Measurements from ENCODE around the gene EEF2.
A peak's percentile ranks its signal among the peaks of the same experiment; 100 is the strongest.
"Not testable (repeated sequence)": the region's sequence is repeated elsewhere in the genome, so short reads cannot be mapped to it uniquely, and the experiment has no call there.

Gene EEF2

DNA sequence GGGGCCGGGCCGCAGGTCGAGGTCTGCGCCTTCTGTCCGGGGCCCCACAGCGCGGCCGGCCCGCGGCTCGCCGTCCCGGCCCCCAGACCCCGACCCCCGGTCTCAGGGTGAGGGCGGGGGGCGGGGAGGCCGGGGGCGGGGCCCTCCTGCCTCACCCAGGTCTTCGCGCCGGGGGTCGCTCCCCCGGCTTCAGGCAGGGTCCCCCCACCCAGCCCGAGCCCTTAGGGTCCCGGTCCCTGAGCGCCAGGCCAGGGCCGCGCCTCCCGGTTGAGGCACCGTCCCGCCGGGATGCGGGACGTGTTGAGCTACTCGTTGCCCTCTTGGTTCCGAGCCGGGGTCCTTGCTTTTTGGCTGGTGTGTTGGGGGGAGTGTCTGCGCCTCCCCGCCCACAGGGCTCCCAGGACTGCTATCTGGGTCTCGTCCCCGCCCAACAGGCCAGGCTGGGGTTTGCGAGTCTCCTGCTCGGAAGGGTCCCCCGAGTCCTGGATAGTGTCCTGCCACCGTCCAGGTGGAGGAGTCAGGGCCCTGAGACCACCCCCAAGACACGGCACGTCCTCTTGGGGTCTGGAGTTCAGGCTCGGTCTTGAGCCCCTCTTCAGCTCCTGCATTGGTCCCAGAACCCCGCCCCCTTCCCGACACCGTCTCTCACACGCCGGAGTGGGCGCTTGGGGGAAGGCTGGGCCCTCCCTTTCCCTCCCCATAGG lies 22.7 kb upstream of the EEF2 start:
- peak overlapping the region; percentile 98 for H3K27ac ChIP-seq

DNA sequence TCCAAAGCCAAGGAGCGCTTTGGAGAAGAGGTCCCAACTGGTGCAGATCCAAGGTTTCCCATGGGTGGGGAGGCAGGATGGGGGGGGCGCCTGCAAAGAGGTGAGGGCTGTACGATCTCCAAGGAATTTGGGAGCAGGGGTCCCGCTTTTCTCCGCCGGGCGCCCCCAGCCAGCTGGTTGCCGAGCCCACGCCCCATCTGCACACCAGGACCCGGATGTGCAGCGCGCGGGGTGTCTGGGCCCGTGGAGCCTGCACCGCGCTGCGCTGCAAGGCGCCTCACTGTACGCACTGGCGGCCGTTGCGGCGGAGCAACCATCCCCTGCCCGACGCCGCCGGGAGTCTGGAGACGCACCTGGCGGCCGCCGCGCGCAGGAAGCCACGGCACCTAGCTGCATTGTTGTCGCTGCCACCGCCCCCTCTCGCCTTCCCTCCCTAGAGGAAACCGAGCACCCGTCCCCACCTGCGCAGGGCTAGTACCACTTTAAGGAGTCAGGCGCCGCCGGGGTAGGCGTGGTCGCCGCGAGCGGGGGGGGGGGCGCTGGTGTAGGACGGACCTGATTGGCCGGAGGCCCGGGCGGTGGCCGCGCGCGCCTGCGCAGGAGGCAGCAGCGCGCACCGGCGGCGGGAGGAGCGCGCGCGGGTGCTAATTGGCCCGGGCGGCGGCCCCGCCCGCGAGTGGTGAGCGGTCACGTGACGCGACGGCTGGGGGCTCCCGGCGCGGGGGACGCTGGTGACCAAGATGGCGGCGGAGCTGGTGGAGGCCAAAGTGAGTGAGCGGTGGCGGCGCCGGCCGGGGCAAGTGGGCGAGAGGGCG lies 22.0 kb upstream of the EEF2 start, which contains the start of gene PIAS4:
Gene PIAS4, plus strand, starts transcription at position 716 of the 815 bp plus-strand sequence. Its CDS starts 25 bp downstream, at position 741.
- TF ChIP-seq, protein P1, sequence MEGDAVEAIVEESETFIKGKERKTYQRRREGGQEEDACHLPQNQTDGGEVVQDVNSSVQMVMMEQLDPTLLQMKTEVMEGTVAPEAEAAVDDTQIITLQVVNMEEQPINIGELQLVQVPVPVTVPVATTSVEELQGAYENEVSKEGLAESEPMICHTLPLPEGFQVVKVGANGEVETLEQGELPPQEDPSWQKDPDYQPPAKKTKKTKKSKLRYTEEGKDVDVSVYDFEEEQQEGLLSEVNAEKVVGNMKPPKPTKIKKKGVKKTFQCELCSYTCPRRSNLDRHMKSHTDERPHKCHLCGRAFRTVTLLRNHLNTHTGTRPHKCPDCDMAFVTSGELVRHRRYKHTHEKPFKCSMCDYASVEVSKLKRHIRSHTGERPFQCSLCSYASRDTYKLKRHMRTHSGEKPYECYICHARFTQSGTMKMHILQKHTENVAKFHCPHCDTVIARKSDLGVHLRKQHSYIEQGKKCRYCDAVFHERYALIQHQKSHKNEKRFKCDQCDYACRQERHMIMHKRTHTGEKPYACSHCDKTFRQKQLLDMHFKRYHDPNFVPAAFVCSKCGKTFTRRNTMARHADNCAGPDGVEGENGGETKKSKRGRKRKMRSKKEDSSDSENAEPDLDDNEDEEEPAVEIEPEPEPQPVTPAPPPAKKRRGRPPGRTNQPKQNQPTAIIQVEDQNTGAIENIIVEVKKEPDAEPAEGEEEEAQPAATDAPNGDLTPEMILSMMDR (conservative IDR thresholded peaks at IDR 0.05): no peak
- peak; percentile 79; the same call in 1 of the 2 replicates for TF ChIP-seq ZFX (IDR thresholded peaks at IDR 0.05)
- peak within 1 kb of the TSS; percentile 98 for H3K27ac ChIP-seq

More for the DNA sequence above, 22.7 kb upstream of the EEF2 start:
- TF ChIP-seq, protein P1 (conservative IDR thresholded peaks at IDR 0.05): no peak
- TF ChIP-seq ZFX (IDR thresholded peaks at IDR 0.05): no peak

DNA sequence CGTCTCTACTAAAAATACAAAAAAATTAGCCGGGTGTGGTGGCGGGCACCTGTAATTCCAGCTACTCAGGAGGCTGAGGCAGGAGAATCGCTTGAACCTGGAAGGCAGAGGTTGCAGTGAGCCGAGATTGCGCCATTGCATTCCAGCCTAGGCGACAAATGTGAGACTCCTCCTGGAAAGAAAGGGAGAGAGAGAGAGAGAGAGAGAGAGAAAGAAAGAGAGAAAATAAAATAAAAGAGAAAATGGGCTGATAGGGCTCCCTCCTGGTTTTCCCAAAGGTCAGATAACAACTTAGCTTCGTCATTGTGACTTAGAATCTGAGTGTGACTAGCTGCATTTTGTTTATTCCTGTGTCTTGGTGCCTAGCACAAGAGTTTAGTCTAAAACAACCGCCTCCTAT lies 20.2 kb upstream of the EEF2 start:
- H3K27ac ChIP-seq: not testable (repeated sequence)

DNA sequence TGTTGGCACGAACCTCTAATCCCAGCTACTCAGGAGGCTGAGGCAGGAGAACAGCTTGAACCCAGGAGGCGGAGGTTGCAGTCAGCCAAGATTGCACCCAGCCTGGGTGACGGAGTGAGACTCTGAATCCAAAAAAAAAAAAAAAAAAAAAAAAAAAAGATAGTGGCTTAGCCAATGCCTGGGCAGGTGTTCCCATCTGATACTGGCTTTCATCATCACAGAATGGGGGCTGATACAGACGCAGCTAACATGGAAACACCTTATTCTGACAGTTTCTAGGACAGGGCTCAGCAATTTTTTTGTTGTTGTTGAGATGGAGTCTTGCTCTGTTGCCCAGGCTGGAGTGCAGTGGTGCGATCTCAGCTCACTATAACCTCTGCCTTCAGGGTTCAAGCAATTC lies 15.5 kb upstream of the EEF2 start:
- not testable (repeated sequence) for H3K27ac ChIP-seq

DNA sequence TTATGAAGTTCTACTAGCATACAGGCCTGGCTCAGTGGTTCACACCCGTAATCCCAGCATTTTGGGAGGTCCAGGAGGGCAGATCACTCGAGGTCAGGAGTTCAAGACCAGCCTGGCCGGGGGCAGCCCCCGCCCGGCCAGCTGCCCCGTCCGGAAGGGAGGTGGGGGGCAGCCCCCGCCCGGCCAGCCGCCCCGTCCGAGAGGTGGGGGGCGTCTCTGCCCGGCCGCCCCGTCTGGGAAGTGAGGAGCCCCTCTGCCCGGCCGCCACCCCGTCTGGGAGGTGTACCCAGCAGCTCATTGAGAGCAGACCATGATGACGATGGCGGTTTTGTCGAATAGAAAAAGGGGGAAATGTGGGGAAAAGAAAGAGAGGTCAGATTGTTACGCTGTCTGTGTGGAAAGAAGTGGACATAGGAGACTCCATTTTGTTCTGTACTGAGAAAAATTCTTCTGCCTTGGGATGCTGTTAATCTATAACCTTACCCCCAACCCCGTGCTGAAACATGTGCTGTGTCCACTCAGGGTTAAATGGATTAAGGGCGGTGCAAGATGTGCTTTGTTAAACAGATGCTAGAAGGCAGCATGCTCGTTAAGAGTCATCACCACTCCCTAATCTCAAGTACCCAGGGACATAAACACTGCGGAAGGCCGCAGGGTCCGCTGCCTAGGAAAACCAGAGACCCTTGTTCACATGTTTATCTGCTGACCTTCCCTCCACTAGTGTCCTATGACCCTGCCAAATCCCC lies 13.6 kb upstream of the EEF2 start:
- H3K27ac ChIP-seq: not testable (repeated sequence)

DNA sequence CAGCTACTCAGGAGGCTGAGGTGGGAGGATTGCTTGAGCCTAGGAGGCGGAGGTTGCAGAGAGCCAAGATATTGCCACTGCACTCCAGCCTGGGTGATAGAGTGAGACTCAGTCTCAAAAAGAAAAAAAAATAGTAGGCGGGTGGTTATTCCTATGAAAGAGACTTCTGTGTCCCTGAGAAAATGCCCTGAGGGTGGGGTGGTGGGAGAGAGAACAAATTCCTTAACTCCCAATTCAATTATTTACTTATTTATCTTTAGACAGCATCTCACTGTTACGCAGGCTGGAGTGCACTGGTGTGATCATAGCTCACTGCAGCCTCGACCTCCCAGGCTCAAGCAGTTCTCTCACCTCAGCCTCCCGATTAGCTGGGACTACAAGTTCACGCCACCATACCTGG lies 10.3 kb upstream of the EEF2 start:
- H3K27ac ChIP-seq: no peak overlapping the region
- TF ChIP-seq, protein P1 (conservative IDR thresholded peaks at IDR 0.05): no peak
- no peak for TF ChIP-seq ZFX (IDR thresholded peaks at IDR 0.05)

DNA sequence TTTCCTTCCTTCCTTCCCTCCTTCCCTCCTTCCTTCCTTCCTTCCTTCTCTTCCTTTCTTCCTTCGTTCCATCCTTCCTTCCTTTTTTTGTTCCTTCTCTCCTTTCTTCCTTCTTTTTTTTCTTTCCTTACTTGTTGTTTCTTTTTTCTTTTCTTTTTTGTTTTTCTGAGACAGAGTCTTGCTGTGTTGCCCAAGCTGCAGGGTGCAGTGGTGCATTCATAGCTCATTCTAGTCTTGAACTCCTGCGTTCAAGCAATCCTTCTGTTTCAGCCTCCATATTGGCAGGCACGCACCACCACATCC lies 5.5 kb upstream of the EEF2 start:
- peak overlapping the region; percentile 49; the same call in 1 of the 2 replicates for H3K27ac ChIP-seq
- TF ChIP-seq ZFX (IDR thresholded peaks at IDR 0.05): no peak
- TF ChIP-seq, protein P1 (conservative IDR thresholded peaks at IDR 0.05): no peak

DNA sequence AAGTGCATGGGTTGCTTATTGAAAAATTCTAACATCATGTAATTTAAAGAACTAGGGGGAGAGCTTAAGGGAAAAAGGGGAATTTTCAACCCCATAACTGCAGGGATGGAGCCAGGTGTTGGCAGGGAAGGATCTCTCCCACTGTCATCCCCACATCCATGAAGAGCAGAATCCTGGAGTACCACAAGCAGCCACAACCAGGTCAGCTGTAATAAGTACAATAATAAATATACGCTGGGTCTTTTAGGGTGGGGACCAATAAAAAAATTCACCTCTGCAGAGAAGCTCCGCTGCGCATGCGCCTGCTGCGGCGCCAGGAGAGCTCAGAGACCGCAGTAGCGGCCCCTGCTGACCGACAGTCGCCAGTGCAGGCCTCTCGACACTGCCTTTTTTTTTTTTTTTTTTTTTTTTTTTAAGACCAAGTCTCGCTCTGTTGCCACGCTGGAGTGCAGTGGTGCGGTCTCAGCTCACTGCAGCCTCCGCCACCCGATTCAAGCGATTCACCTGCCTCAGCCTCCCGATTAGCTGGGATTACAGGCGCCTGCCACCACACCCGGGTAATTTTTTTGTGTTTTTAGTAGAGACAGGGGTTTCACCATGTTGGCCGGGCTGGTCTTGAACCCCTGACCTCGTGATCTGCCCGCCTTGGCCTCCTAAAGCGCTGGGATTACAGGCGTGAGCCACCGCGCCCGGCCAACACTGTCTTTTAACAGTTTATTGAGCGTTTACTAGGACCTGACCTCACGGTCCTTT lies 2.5 kb upstream of the EEF2 start:
- TF ChIP-seq, protein P1 (conservative IDR thresholded peaks at IDR 0.05): peak; percentile 97
- no peak for TF ChIP-seq ZFX (IDR thresholded peaks at IDR 0.05)
- H3K27ac ChIP-seq: peak overlapping the region; percentile 98
